ENCODE results near the gene ACTR10.

DNA sequence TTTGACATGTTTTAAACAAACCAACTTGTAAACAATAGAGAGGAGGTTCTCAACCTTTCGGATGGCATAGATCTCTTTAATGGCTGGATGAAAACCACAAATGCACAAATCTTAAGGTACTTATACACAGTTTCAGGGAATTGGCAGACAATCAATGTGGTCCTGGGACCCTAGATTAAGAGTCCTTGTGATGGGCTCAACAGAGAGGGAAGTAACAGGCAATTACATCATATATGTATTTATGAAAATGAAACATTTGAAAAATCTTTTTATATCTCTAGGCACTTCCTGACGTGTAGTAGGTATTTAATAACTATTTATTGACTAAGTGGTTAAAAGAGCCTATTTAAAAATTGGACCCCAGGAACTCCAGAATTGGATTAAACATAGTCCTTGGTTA lies 897 bp downstream of the ACTR10 start:
- TF ChIP-seq SP7 (tag by site-specific recombination; IDR thresholded peaks at IDR 0.05) (no peak), ZNF776 (tag by site-specific recombination; IDR thresholded peaks at IDR 0.05; ENCODE audit: borderline replicate concordance) (no peak), ZNF292 (tag by site-specific recombination; IDR thresholded peaks at IDR 0.05; ENCODE audit: borderline replicate concordance, low read depth) (no peak), ZNF76 (tag by site-specific recombination; IDR thresholded peaks at IDR 0.05; ENCODE audit: borderline replicate concordance, low read depth) (no peak), ZNF146 (tag by site-specific recombination; IDR thresholded peaks at IDR 0.05) (no peak), TCF7L2 (IDR thresholded peaks at IDR 0.05; ENCODE audit: borderline replicate concordance, low read depth, low read length) (no peak), ZNF140 (tag by site-specific recombination; IDR thresholded peaks at IDR 0.05) (no peak), MYNN (tag by site-specific recombination; IDR thresholded peaks at IDR 0.05; ENCODE audit: borderline replicate concordance) (no peak), ZNF175 (tag by site-specific recombination; IDR thresholded peaks at IDR 0.05) (no peak), ZSCAN30 (tag by site-specific recombination; IDR thresholded peaks at IDR 0.05) (no peak), ZNF561 (tag by site-specific recombination; IDR thresholded peaks at IDR 0.05; ENCODE audit: borderline replicate concordance) (no peak)
- TF ChIP-seq, protein P1, sequence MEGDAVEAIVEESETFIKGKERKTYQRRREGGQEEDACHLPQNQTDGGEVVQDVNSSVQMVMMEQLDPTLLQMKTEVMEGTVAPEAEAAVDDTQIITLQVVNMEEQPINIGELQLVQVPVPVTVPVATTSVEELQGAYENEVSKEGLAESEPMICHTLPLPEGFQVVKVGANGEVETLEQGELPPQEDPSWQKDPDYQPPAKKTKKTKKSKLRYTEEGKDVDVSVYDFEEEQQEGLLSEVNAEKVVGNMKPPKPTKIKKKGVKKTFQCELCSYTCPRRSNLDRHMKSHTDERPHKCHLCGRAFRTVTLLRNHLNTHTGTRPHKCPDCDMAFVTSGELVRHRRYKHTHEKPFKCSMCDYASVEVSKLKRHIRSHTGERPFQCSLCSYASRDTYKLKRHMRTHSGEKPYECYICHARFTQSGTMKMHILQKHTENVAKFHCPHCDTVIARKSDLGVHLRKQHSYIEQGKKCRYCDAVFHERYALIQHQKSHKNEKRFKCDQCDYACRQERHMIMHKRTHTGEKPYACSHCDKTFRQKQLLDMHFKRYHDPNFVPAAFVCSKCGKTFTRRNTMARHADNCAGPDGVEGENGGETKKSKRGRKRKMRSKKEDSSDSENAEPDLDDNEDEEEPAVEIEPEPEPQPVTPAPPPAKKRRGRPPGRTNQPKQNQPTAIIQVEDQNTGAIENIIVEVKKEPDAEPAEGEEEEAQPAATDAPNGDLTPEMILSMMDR (tag by site-specific recombination; IDR thresholded peaks at IDR 0.05) = no peak
